Transverse colon (tissue), 3 donors: ENCODE measurements around the gene SLC1A3.

Experiments used
- EP300 ChIP-seq: sonication (generic); formaldehyde crosslinking; IDR thresholded peaks from one replicate; pipeline ENCODE4 v1.6.1; 2017; ENCODE audit warnings: antibody characterized with exemption, low read depth
- TF ChIP-seq, protein P1 (sequence below), 5 experiments: fragments of 200-600 bp in 3 of 5; fragments of 450-650 bp in 2 of 5; sonication (generic) in 3 of 5; IDR thresholded peaks; 1 replicate in 2 of 5; 2 replicates in 3 of 5; pipeline ENCODE4 v1.5.1; 2016 to 2017; ENCODE audit warnings: antibody characterized with exemption in 5 of 5, inconsistent platforms in 3 of 5, mild to moderate bottlenecking in 2 of 5, moderate library complexity in 1 of 5

DNA sequence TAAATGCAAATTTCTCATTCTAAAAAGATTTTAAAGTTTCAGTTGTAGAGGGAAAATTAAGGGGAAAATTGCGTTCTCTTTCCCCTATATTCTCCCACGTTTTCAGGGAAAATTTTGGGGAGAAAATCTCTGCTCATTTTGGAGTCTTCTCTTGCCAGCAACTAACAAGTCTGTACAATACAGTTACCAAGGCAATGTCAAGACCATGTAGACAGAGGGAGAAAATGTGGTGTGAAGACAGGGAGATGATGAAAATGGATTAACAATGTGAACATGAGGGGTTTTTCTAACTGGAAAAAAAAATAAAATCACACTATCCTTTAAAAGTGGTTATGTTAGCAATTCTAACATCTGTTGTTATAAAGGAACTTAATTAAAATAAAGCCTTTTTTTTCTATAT lies 22.3 kb downstream of the SLC1A3 start:
- no peak for TF ChIP-seq EP300
- TF ChIP-seq, protein P1, sequence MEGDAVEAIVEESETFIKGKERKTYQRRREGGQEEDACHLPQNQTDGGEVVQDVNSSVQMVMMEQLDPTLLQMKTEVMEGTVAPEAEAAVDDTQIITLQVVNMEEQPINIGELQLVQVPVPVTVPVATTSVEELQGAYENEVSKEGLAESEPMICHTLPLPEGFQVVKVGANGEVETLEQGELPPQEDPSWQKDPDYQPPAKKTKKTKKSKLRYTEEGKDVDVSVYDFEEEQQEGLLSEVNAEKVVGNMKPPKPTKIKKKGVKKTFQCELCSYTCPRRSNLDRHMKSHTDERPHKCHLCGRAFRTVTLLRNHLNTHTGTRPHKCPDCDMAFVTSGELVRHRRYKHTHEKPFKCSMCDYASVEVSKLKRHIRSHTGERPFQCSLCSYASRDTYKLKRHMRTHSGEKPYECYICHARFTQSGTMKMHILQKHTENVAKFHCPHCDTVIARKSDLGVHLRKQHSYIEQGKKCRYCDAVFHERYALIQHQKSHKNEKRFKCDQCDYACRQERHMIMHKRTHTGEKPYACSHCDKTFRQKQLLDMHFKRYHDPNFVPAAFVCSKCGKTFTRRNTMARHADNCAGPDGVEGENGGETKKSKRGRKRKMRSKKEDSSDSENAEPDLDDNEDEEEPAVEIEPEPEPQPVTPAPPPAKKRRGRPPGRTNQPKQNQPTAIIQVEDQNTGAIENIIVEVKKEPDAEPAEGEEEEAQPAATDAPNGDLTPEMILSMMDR (IDR thresholded peaks at IDR 0.05) = no peak
